Measurements from ENCODE around the gene GPR42.
"Not testable (repeated sequence)": the region's sequence is repeated elsewhere in the genome, so short reads cannot be mapped to it uniquely, and the experiment has no call there.

GPR42 gene

DNA sequence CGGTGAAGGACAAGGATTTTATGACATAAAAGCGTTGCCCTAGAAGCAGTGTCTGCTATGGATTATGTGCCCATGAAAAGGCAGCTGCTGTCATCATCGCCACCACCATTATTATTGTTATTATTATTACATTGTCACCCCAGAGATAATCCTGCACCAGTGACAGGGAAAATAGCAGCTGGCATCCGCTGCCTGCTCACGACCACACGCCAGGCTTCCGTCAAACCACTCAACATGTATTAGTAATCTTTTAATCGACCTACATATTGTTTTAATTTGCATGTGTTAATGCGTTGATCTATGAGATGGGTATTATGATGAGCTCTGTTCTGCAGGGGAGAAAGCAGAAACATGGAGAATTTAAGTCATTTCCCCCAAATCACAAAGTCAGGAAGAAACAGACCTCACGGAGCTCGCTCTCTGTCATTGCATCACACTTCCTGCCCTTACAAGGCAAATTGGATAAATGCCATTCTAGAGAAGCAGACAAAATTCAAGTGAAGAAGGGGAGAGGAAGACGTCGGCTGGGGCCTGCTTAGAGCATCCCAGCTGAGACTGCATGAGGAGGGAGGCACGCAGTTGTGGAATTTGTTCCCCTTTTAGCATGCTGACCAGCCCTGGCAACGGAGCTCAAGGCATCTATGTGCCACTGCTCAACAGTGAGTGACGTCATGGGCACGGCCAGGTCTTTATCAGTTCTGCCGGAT lies 12.8 kb upstream of the GPR42 start, which contains the start of gene FFAR3:
TSS of gene FFAR3 (plus strand) at position 594 of the 707 bp plus-strand sequence. CDS start 431 bp downstream, outside the sequence.
- DNase-seq (ENCODE audit: extremely low read depth, low read depth), result no peak
- TF ChIP-seq CTCF (IDR thresholded peaks at IDR 0.05; ENCODE audit: low read depth, low read length, missing control alignments), result no peak
- H3K4me3 ChIP-seq (replicated peaks; ENCODE audit: low read depth, low read length), result no peak within 1 kb of the TSS

DNA sequence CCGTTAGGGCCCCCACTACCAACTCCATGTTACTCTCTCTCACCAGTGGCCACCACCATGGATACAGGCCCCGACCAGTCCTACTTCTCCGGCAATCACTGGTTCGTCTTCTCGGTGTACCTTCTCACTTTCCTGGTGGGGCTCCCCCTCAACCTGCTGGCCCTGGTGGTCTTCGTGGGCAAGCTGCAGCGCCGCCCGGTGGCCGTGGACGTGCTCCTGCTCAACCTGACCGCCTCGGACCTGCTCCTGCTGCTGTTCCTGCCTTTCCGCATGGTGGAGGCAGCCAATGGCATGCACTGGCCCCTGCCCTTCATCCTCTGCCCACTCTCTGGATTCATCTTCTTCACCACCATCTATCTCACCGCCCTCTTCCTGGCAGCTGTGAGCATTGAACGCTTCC lies 12.0 kb upstream of the GPR42 start:
- DNase-seq (ENCODE audit: extremely low read depth, low read depth); H3K4me3 ChIP-seq (replicated peaks; ENCODE audit: low read depth, low read length): not testable (repeated sequence)

DNA sequence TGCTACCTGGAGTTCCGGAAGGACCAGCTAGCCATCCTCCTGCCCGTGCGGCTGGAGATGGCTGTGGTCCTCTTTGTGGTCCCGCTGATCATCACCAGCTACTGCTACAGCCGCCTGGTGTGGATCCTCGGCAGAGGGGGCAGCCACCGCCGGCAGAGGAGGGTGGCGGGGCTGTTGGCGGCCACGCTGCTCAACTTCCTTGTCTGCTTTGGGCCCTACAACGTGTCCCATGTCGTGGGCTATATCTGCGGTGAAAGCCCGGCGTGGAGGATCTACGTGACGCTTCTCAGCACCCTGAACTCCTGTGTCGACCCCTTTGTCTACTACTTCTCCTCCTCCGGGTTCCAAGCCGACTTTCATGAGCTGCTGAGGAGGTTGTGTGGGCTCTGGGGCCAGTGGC lies 11.5 kb upstream of the GPR42 start:
- not testable (repeated sequence) for H3K4me3 ChIP-seq (replicated peaks; ENCODE audit: low read depth, low read length)

GRCh38 chr19:35360081-35360480 lies 10.8 kb upstream of the GPR42 start:
- not testable (repeated sequence) for DNase-seq (ENCODE audit: extremely low read depth, low read depth); H3K4me3 ChIP-seq (replicated peaks; ENCODE audit: low read depth, low read length)

More for the DNA sequence above, 11.5 kb upstream of the GPR42 start:
- not testable (repeated sequence) for DNase-seq (ENCODE audit: extremely low read depth, low read depth)

GRCh38 chr19:35360880-35361420 lies 9.9 kb upstream of the GPR42 start:
- no peak for DNase-seq (ENCODE audit: extremely low read depth, low read depth)
- no peak for TF ChIP-seq CTCF (IDR thresholded peaks at IDR 0.05; ENCODE audit: low read depth, low read length, missing control alignments)
- no peak overlapping the region for H3K4me3 ChIP-seq (replicated peaks; ENCODE audit: low read depth, low read length)

DNA sequence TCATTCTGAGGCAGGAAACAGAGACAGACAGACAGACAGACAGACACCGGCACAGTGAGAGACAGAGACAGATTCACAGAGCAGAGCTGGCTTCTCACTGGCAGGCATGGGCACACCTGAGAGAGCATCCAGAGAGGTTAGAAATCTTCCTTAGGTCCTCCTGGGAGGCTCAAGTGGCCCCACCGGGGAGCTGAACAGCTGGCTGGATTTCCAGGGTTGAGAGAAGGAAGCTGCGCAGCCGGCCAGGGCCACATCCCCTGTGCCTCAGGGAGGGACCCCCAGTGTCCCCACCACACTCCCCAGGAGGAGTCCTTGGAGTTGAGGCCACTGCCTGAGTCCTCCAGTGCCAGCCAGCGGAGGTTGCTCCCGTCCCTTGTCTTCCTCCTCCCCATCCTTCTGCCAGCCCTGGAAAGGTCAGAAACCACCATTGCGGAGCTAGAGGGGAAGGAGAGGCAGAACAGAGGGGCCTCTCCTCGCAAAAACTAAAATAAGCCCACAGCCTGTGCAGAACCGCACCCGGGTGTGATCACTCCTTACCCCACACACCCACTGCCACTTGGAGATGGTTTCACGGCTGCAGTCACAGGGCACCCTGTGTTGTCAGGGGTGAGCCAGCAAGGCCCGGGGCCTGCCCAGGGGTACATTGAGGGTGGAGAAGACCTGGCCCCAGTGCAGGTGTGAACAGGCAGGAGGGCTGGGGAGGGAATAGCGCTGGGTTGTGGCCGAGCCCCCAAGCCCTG lies 8.4 kb upstream of the GPR42 start:
- H3K4me3 ChIP-seq (replicated peaks; ENCODE audit: low read depth, low read length), result no peak overlapping the region
- no peak for TF ChIP-seq CTCF (IDR thresholded peaks at IDR 0.05; ENCODE audit: low read depth, low read length, missing control alignments)
- DNase-seq (ENCODE audit: extremely low read depth, low read depth), result no peak

DNA sequence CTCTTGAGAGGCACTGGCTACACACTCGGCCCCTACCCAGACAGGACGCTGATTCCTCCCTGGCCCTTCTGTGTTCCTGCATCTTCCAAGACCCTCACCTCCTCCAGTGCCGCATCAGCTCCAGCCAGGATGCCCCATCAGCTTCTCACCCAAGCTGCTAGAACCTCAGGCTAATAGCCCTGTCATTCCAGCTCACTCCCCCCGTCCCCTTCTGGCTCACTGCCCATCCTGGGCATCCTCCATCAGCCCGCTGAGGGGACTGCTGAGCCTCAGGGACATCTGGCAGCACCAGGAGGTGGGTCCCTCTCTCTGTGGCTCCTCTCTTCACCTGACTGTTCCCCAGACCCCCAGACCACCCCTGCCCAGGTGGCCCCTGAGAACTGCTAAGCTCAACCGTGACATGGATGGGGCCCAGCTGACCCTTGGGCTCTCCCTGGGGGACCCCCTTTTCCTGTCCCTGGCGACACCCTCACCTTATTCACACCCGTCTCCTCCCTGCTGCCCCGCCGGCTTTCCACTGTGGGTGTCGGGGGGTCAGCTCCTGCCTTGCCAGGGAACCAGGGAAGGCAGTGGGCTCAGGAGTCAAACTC lies 7.8 kb upstream of the GPR42 start:
- TF ChIP-seq CTCF (IDR thresholded peaks at IDR 0.05; ENCODE audit: low read depth, low read length, missing control alignments), result no peak
- H3K4me3 ChIP-seq (replicated peaks; ENCODE audit: low read depth, low read length), result no peak overlapping the region
- DNase-seq (ENCODE audit: extremely low read depth, low read depth), result no peak

- no peak for DNase-seq (ENCODE audit: extremely low read depth, low read depth)
- no peak for TF ChIP-seq CTCF (IDR thresholded peaks at IDR 0.05; ENCODE audit: low read depth, low read length, missing control alignments)
- H3K4me3 ChIP-seq (replicated peaks; ENCODE audit: low read depth, low read length), result no peak overlapping the region
These were observed 7.0 kb upstream of the GPR42 start for GRCh38 chr19:35363711-35364425.
